HG03175 (cell line): ENCODE results near the gene TM9SF2.

ENCODE experiments used
- ATAC-seq: cut with Tn5 transposase; IDR thresholded peaks from one replicate; pipeline ENCODE4 v1.9.1; 2021; ENCODE audit warnings: mild to moderate bottlenecking, moderate library complexity; ENCODE audit not compliant: unreplicated experiment

TM9SF2 gene

DNA sequence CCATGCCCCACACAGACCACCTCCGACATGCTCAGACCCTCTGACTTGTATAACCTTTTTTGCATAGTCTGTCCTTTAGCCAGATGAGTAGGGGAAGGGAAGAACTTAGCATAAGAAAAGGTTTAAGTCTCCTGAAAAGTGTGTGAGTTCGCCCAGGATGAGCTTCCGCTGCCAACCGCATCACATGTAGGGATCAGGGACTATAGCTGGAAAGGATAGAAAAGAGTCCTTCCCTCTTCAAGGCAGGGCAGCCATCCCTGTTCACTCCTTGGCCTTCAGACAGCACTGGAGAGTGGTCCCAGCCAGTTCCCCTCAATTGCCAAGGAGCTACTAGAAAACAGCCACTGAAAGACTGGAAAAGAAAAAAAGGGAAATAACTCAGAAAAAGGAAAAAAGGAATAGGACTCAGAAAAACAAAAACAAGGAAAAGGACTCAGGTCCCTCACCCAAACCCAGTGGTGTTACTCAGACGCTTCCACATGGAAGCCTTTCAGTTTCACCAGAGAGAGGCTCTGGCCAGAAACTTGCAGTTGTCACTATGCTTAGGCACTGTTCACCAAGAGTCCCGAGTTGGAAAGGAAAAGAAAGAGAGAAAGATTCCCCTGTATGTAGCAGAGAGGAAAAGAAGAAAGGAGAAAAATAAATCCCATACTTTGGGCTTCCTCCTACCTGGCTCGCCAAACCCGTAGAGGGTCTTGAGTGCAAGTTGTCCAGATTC lies 5.6 kb upstream of the TM9SF2 start:
- peak; percentile 12 for ATAC-seq

- ATAC-seq, result peak; percentile 65
These were observed 4.8 kb upstream of the TM9SF2 start for GRCh38 chr13:99496184-99497142.

GRCh38 chr13:99498171-99499161 lies 2.8 kb upstream of the TM9SF2 start:
- peak; percentile 51 for ATAC-seq

DNA sequence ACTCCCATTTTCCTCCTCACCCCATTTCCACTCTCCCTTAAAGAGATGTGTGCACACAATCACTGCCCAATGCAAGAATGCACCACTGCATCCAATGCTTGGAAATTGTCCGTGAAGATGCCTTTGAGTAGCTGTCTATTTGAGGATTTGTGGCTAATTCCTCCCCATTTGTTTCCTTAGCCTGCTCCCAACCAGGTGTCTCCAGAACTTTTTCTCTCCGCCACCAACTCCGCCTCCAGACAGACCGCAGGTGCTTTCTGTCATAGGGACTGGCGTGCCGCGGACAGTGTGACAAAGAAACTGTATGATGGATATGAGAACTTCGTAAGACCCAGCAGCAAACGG lies 461 bp upstream of the TM9SF2 start:
- peak; percentile 0 for ATAC-seq

DNA sequence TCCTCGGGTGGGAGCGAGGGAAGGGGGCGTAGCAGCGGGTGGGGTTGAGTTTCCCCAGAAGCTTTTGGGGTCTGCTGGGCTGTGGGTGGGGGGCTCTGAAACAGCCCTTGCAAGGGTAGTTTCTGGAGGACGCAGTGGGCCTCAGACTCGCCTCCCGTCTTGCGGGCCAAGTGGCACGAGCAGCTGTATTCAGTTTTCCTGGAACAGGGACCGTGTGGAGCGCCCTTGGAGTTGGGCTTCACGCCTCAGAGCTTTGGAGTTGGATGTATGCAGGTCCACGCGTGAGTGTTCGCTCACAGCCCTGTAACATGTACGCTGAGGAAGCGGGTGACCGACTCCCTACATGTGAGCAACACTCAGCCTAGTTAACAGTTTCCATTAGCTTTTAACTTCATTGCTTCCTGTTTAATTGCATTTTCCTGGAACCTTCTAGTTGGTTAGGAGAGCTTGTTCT lies 603 bp downstream of the TM9SF2 start:
- ATAC-seq, result no peak

GRCh38 chr13:99505814-99506269 lies 4.6 kb downstream of the TM9SF2 start:
- ATAC-seq, result no peak

DNA sequence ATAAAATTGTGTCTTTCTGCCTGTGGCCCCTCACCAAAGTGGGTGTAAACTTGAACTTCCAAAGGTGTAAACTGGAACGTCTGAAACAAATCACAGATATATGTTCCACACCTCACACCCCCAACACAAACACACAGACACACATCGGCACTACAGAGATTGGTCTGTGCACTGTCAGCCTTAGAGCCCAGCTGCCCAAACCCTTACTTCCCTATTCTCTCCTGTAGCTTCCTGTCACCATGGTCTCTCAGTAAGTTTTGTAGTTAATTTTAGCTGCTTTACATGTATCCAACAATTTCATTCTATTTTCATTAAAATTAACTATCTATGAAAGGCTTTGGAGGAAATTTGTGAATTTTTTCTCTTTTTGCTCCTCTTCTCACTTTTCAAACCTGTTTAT lies 5.4 kb downstream of the TM9SF2 start:
- ATAC-seq, result peak; percentile 88

DNA sequence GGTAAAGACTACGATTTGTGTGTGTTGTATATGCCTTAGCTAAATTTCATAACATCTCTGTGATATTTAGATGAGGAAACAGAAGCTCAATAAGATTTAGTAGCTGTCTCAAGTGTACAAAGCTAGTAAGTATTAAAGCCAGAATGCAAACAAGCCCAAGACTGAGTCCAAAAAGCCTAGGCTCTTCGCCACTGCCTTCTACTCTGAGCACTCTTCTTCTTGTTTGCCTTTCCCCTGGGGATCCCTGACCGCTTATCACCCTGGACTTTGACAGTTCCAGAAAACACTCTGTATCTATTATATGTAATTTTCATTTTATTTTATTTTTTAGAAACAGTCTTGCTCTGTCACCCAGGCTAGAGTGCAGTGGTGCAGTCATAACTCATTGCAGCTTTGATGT lies 5.8 kb downstream of the TM9SF2 start:
- peak; percentile 7 for ATAC-seq

GRCh38 chr13:99507551-99507950 lies 6.3 kb downstream of the TM9SF2 start:
- no peak for ATAC-seq

DNA sequence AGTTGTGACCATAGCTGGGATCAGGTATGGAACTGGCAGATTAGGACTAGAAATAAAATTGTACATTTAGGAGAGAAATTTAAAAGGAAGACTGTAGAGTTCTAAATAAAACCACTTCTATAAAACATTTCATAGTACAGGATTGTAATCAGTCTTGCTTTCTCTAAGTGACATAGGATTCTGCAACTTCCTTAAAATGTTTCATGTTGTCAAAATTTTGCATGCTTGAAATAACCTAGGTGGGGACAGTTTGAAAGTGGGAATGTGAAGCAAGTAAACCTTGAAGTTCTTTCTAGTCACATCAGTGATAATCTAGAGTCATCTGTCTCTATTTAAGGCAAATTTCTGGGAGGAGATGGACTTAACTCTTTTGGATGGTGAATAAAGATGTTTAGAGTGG lies 6.7 kb downstream of the TM9SF2 start:
- no peak for ATAC-seq

- ATAC-seq, result no peak
These were observed 8.2 kb downstream of the TM9SF2 start for GRCh38 chr13:99509479-99509878.

DNA sequence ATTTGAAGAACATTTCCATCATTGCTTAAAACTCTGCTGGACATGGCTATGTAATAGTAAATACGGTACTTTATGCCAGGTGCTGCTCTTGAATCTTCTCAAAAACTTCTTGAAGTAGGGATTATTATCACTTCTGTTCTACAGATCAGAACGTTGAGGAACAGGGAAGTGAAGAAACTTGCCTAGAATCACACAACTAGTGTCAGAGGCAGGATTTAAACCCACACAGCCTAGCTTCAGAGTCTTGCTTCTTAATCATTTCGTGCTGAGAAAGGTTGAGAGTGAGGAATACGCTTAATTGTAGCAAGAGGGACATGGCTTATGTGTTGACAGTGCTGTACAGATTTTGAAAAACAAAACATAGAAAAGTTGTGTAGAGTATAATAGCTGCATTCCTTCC lies 13.5 kb downstream of the TM9SF2 start:
- ATAC-seq, result no peak

GRCh38 chr13:99516153-99516929 lies 15.1 kb downstream of the TM9SF2 start:
- ATAC-seq, result no peak

DNA sequence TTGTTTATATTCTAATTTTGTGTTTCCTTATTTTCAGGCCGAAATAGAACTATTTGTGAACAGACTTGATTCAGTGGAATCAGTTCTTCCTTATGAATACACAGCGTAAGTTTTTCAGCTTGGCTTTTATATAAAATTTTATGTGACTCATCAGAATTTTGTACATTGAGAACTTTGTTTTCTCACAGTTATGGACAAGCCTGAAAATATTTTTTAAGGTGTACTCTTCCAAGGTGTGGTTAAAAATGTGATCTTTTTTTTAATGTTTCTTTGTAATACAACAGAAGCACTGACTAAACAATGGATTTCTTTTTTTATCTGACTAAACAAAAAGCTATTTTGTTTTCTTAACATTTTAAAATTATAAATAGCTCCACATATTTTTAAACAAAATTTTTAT lies 16.3 kb downstream of the TM9SF2 start:
- no peak for ATAC-seq

- no peak for ATAC-seq
These were observed 16.7 kb downstream of the TM9SF2 start for GRCh38 chr13:99517984-99518383.

GRCh38 chr13:99522298-99522697 lies 21.0 kb downstream of the TM9SF2 start:
- no peak for ATAC-seq

DNA sequence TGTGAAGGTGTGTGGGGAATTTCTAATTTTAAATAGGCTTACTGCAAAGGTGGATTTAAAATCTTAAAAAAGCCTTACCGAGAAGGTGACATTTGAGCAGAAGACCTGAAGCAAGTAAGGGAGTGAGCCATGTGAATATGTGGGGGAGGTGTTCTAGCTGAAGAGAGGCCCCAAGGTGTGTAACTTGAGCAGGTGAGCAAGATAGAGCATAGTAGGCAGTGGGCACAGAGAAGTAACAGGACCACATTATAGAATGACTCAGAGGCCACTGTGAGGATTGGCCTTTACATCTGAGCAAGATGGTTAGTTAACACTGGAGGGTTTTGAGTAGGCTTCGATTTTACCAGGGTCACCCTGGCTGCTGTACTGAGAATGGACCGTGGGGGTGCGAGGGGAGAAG lies 22.6 kb downstream of the TM9SF2 start:
- ATAC-seq, result no peak

DNA sequence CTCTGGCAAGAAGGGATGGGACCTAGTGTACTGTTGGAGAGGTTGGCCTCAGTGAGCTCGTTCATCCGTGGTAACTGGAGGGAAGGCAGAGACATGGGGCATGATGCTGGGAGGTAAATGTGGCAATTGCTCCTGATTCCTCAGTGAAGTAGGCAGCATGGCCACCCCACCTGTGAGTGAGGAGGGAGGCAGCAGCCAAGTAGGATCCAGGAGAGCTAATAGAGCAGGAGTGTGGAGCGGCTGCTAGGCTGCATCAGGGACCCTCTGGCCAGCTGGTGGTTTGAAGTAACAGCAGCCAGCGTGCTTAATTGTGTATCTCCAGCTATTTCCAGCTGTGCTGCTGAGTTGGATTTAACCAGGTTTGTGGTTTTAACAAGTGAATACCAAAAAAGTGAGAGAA lies 24.7 kb downstream of the TM9SF2 start:
- no peak for ATAC-seq

- no peak for ATAC-seq
These were observed 25.3 kb downstream of the TM9SF2 start for GRCh38 chr13:99526549-99526948.

- ATAC-seq, result no peak
These were observed 26.0 kb downstream of the TM9SF2 start for GRCh38 chr13:99527301-99527700.
